ENCODE results near the gene RBM19. TPM values are rescaled to one million over a fixed set of nuclear protein-coding genes. Genes with fewer than 3 reads are reported as not detected.

The RBM19 gene
- total RNA-seq, 1 donor from 2014 or later: 105 TPM

DNA sequence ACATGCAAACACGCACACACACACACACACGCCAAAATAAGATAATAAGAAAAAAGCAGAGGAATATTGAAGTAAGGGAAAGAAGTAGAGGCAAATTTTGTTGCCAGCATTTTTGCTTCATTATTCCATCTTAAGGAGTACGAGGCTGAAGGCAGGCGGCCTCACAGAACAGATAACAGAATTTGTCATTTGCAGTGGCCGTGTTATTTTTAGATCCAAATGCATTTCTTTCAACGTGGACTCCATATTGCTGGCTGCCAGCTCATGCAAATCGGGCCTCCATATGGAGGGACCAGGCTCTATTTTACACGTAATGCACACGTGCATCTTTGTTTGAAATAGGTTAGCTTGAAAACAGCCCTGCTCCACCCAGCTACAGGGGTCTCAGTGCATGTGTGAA lies 172.9 kb downstream of the RBM19 start:
- H3K4me3 Mint-ChIP-seq: no peak overlapping the region
- H3K4me1 Mint-ChIP-seq: no peaks in the 10 kb centered on the region
- H3K36me3 Mint-ChIP-seq (ENCODE audit: low read depth): no peaks in the 10 kb centered on the region
- intact Hi-C loops (cut with micrococcal nuclease): no loop called here
- H3K27ac Mint-ChIP-seq: no peak overlapping the region
- no peak for DNase-seq
- peaks cover 2% of the 10 kb centered on the region for H3K27me3 Mint-ChIP-seq
- peaks cover 4% of the 10 kb centered on the region for H3K9me3 Mint-ChIP-seq

DNA sequence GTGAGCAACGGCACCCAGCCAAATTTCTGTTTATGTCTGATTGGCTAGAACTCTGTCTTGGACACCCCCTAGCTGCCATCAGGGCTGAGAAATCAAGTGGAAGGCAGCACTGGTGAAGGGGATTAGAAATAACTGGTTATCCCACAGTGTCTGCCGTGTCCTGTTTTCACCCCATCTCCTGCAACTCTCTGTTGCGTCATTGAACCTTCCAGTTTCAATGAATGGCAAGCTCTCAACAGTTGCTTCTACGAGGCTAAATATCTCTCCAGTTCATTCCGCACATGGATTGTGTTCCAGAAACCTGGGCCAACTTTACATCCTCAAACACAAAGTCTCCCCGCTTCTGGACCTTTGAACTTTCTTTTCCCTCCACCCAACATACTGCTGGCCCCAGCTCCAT lies 173.7 kb downstream of the RBM19 start:
- H3K27me3 Mint-ChIP-seq: peaks cover 2% of the 10 kb centered on the region
- H3K4me1 Mint-ChIP-seq: no peaks in the 10 kb centered on the region
- intact Hi-C loops (cut with micrococcal nuclease): no loop called here
- peaks cover 4% of the 10 kb centered on the region for H3K9me3 Mint-ChIP-seq
- H3K27ac Mint-ChIP-seq: no peak overlapping the region
- no peaks in the 10 kb centered on the region for H3K36me3 Mint-ChIP-seq (ENCODE audit: low read depth)
- no peak for DNase-seq
- H3K4me3 Mint-ChIP-seq: no peak overlapping the region

GRCh38 chr12:113788020-113788856 lies 177.9 kb downstream of the RBM19 start:
- H3K27me3 Mint-ChIP-seq: peaks cover 2% of the 10 kb centered on the region
- no peaks in the 10 kb centered on the region for H3K36me3 Mint-ChIP-seq (ENCODE audit: low read depth)
- no peak for DNase-seq
- H3K4me1 Mint-ChIP-seq: no peaks in the 10 kb centered on the region
- peaks cover 4% of the 10 kb centered on the region for H3K9me3 Mint-ChIP-seq
- intact Hi-C loops (cut with micrococcal nuclease): no loop called here
- no peak overlapping the region for H3K4me3 Mint-ChIP-seq
- no peak overlapping the region for H3K27ac Mint-ChIP-seq

DNA sequence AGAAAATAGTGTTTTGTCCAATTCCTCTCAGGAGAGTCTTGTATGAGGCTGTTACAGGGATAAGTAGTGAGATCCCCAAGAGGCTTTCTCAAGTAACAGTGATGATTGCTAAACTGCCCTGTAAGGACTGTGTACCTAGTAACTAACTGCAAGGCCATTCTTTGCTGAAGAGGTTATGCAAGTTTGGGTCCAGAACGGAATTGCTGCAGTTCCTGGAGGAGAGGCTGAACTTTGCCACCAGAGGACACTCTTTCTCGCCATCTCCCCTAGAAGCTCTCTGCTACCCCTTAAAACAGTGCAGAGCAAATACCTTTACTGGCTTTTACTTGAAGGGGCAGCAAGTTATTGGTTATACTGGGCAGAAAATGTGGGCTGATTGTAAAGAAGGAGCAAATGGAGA lies 180.0 kb downstream of the RBM19 start:
- Mint-ChIP-seq H3K4me1 (no peaks in the 10 kb centered on the region), H3K27me3 (no peaks in the 10 kb centered on the region), H3K9me3 (peaks cover 4% of the 10 kb centered on the region), H3K36me3 (ENCODE audit: low read depth) (no peaks in the 10 kb centered on the region), H3K4me3 (no peak overlapping the region), H3K27ac (no peak overlapping the region)
- DNase-seq: no peak
- intact Hi-C loops (cut with micrococcal nuclease): no loop called here

DNA sequence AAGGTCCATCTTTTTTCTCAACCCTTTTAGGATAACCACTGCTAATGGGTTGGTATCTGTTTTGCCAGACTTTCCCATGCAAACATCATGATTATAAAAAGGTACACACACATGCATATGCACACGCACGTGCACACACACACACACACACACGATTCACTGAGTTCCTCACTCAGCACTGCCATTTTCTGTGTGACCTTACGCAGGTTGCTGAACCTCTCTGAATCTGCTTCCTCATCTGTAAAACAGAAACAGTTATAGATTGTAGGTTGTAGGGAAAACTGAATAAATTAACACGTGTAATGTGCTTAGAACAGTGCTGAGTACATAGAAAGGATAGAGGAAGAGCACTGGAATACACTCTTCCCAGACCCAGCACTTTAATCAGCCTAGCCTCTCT lies 182.3 kb downstream of the RBM19 start:
- no peaks in the 10 kb centered on the region for H3K36me3 Mint-ChIP-seq (ENCODE audit: low read depth)
- H3K9me3 Mint-ChIP-seq: peaks cover 3% of the 10 kb centered on the region
- DNase-seq: no peak
- intact Hi-C loops (cut with micrococcal nuclease): no loop called here
- H3K4me3 Mint-ChIP-seq: no peak overlapping the region
- no peaks in the 10 kb centered on the region for H3K27me3 Mint-ChIP-seq
- H3K27ac Mint-ChIP-seq: no peak overlapping the region
- H3K4me1 Mint-ChIP-seq: no peaks in the 10 kb centered on the region

DNA sequence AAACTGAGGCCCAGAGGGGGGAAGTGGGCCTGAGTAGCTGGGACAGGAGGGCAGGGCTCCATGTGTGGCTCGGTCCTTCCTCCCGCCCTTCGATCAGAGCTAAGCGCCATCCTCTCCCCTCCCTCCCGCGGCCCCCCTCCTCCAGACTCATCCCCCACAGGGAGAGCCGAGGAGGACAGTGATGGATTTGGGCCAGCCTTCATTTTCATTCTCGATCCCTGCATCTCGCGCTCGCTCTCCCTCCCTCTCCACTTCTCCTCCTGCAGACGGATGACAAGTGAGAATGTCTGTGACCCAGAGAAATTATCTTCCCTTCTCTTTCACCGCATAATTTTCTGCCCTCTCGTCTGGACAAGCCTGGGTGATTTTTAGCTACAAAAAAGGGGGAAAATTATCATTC lies 183.3 kb downstream of the RBM19 start:
- no peaks in the 10 kb centered on the region for H3K4me1 Mint-ChIP-seq
- H3K27me3 Mint-ChIP-seq: no peaks in the 10 kb centered on the region
- H3K27ac Mint-ChIP-seq: no peak overlapping the region
- peaks cover 3% of the 10 kb centered on the region for H3K9me3 Mint-ChIP-seq
- no peak overlapping the region for H3K4me3 Mint-ChIP-seq
- no peak for DNase-seq
- H3K36me3 Mint-ChIP-seq (ENCODE audit: low read depth): no peaks in the 10 kb centered on the region
- intact Hi-C loops (cut with micrococcal nuclease): no loop called here

- Mint-ChIP-seq H3K27ac (no peak overlapping the region), H3K4me1 (no peaks in the 10 kb centered on the region), H3K4me3 (no peak overlapping the region), H3K9me3 (peaks cover 3% of the 10 kb centered on the region), H3K27me3 (no peaks in the 10 kb centered on the region), H3K36me3 (ENCODE audit: low read depth) (no peaks in the 10 kb centered on the region)
- DNase-seq: no peak
- intact Hi-C loops (cut with micrococcal nuclease): no loop called here
Measured at GRCh38 chr12:113781415-113782198, 184.5 kb downstream of the RBM19 start.

- Mint-ChIP-seq H3K27me3 (no peaks in the 10 kb centered on the region), H3K27ac (no peak overlapping the region), H3K4me1 (no peaks in the 10 kb centered on the region), H3K4me3 (no peak overlapping the region), H3K9me3 (peaks cover 3% of the 10 kb centered on the region), H3K36me3 (ENCODE audit: low read depth) (no peaks in the 10 kb centered on the region)
- DNase-seq: no peak
- intact Hi-C loops (cut with micrococcal nuclease): no loop called here
Measured at GRCh38 chr12:113779774-113780173, 186.4 kb downstream of the RBM19 start.

DNA sequence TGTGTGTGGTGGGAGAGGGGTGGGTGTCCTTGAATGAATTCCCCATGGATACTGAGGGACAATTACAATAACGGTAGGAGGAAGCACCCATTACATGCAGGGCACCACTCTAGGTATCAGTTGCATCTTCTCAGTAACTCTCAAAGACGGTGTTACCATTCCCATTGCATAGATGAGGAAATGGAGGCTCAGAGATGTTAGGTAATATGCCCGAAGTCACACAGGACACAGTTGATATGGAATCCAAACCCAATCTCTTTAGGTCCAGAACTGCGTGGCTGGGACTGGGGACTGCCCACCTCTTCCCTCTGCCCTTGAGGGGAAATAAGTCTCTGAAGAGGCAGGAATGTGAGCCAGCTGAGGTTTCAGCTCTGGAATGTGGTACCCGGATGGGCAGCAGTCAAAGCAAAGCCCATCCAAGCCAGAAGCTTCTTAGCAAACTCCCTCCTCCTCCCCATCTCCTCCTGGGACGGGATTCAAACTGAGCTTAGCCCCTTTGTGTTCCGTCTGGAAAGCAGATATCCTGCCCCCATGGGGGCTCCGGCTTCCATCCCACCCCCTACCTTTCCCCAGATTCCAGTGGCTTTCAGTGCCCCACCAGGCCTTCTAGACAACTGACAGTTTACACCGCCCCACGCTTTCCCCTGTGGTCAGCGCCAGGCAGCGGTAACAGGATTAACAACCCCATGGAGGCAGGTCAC lies 187.5 kb downstream of the RBM19 start:
- no peak for DNase-seq
- intact Hi-C loops (cut with micrococcal nuclease): no loop called here
- Mint-ChIP-seq H3K9me3 (peaks cover 3% of the 10 kb centered on the region), H3K4me3 (no peak overlapping the region), H3K4me1 (no peaks in the 10 kb centered on the region), H3K27me3 (no peaks in the 10 kb centered on the region), H3K36me3 (ENCODE audit: low read depth) (no peaks in the 10 kb centered on the region), H3K27ac (no peak overlapping the region)

GRCh38 chr12:113777751-113778150 lies 188.4 kb downstream of the RBM19 start:
- intact Hi-C loops (cut with micrococcal nuclease): no loop called here
- Mint-ChIP-seq H3K27ac (no peak overlapping the region), H3K36me3 (ENCODE audit: low read depth) (no peaks in the 10 kb centered on the region), H3K27me3 (no peaks in the 10 kb centered on the region), H3K9me3 (peaks cover 3% of the 10 kb centered on the region), H3K4me1 (no peaks in the 10 kb centered on the region), H3K4me3 (no peak overlapping the region)
- DNase-seq: no peak

- intact Hi-C loops (cut with micrococcal nuclease): no loop called here
- Mint-ChIP-seq H3K4me3 (no peak overlapping the region), H3K27ac (no peak overlapping the region), H3K27me3 (no peaks in the 10 kb centered on the region), H3K36me3 (ENCODE audit: low read depth) (no peaks in the 10 kb centered on the region), H3K9me3 (peaks cover 3% of the 10 kb centered on the region), H3K4me1 (no peaks in the 10 kb centered on the region)
- no peak for DNase-seq
Measured at GRCh38 chr12:113776536-113776935, 189.6 kb downstream of the RBM19 start.

GRCh38 chr12:113774526-113774925 lies 191.6 kb downstream of the RBM19 start:
- Mint-ChIP-seq H3K27ac (no peak overlapping the region), H3K4me3 (no peak overlapping the region)
- intact Hi-C loops (cut with micrococcal nuclease): no loop called here

DNA sequence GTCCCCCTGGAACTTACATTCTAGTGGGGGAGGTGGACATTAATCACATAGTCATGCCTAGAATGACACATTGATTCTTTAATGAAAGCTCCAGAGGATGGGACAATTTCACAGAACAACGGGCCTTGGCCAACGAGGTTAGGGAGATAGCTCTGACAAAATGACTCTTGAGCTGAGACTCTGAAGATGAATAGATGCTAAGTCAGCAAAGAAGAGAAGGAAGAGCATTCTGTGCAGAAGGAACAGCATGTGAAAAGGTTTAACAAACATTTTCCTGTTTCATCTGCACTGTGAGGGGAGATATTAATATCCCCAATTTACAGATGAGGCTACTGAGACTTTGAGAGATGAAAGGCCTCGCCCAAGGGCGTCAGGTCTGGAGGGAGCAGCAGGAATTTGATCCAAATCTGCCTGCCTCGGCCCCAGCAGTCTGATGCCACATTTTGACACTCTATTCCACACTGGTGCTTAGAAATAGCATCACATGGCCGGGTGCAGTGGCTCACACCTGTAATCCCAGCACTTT lies 193.6 kb downstream of the RBM19 start:
- intact Hi-C loops (cut with micrococcal nuclease): no loop called here
- no peaks in the 10 kb centered on the region for H3K36me3 Mint-ChIP-seq (ENCODE audit: low read depth)
- no peak overlapping the region for H3K27ac Mint-ChIP-seq
- no peak overlapping the region for H3K4me3 Mint-ChIP-seq
- no peaks in the 10 kb centered on the region for H3K27me3 Mint-ChIP-seq
- H3K9me3 Mint-ChIP-seq: no peaks in the 10 kb centered on the region
- DNase-seq: no peak
- H3K4me1 Mint-ChIP-seq: no peaks in the 10 kb centered on the region

More at GRCh38 chr12:113774526-113774925, 191.6 kb downstream of the RBM19 start:
- no peaks in the 10 kb centered on the region for H3K4me1 Mint-ChIP-seq
- no peaks in the 10 kb centered on the region for H3K9me3 Mint-ChIP-seq
- DNase-seq: no peak
- no peaks in the 10 kb centered on the region for H3K36me3 Mint-ChIP-seq (ENCODE audit: low read depth)
- no peaks in the 10 kb centered on the region for H3K27me3 Mint-ChIP-seq

GRCh38 chr12:113770389-113770865 lies 195.7 kb downstream of the RBM19 start:
- Mint-ChIP-seq H3K4me1 (no peaks in the 10 kb centered on the region), H3K27ac (no peak overlapping the region)

More at GRCh38 chr12:113770389-113770865, 195.7 kb downstream of the RBM19 start:
- no peak for DNase-seq
- Mint-ChIP-seq H3K36me3 (ENCODE audit: low read depth) (no peaks in the 10 kb centered on the region), H3K4me3 (no peak overlapping the region), H3K9me3 (no peaks in the 10 kb centered on the region), H3K27me3 (no peaks in the 10 kb centered on the region)
- intact Hi-C loops (cut with micrococcal nuclease): no loop called here

Measured in activated CD4-positive, alpha-beta T cell treated with anti-CD3 and anti-CD28 coated beads, Interleukin-2, amount 10 ng/mL, durations not matched to agents 24 days and 14 days (primary cell).